Activated naive CD4-positive, alpha-beta T cell treated with anti-CD3 and anti-CD28 coated beads, Interleukin-2, amount 50 U/mL, for 72 hours (primary cell): Measurements from ENCODE around the gene GMPPB. TPM values are rescaled to one million over a fixed set of nuclear protein-coding genes. Genes with fewer than 3 reads are reported as not detected.
"Not testable (repeated sequence)": the region's sequence is repeated elsewhere in the genome, so short reads cannot be mapped to it uniquely, and the experiment has no call there.

Experiments used
- ATAC-seq, 2 donors: fragments of 150-1000 bp; cut with Tn5 transposase; 2 replicates each; pipeline ENCODE4 v1.10.0; 2021; ENCODE audit warnings: mild to moderate bottlenecking in 2 of 2, moderate library complexity in 2 of 2
- DNase-seq, 2 donors: peaks; one replicate each; pipeline ENCODE4 v3.0.0; 2021 to 2022; ENCODE audit warnings: low spot score in 2 of 2
- H3K27ac Mint-ChIP-seq, 2 donors: one replicate each; pipeline ENCODE4 v1.8.0; 2022; ENCODE audit warnings: mild to moderate bottlenecking in 2 of 2, mixed read lengths in 2 of 2
- H3K36me3 Mint-ChIP-seq, 2 donors: one replicate each; pipeline ENCODE4 v1.8.0; 2022; ENCODE audit warnings: mixed read lengths in 2 of 2
- H3K9me3 Mint-ChIP-seq, 2 donors: one replicate each; pipeline ENCODE4 v1.8.0; 2022; ENCODE audit warnings: mixed read lengths in 2 of 2
- total RNA-seq, 2 donors: library from RNA; stranded (reverse); gene quantifications; one replicate each; pipeline ENCODE4 v1.2.3, GENCODE V29; 2022

GMPPB gene
- total RNA-seq, 2 donors from 2014 or later: 29.9 to 31.6 TPM

- no peaks in the 10 kb centered on the region for H3K9me3 Mint-ChIP-seq
- DNase-seq: peak; percentile 93 to 97
- peak within 1 kb of the TSS; percentile 96 to 98 for H3K27ac Mint-ChIP-seq
- H3K36me3 Mint-ChIP-seq: peaks cover 11 to 13% of the 10 kb centered on the region in 2 donors
- ATAC-seq: peak; percentile 76 to 78
Observed at GRCh38 chr3:49689046-49689907, 34.5 kb downstream of the GMPPB start, which contains the start of the genes MST1 and RNF123. Gene MST1 (minus strand): TSS chr3:49689474. CDS start chr3:49688691, 783 bp downstream. Gene RNF123 (plus strand): TSS chr3:49689557. CDS start chr3:49691166, 1,609 bp downstream.

GRCh38 chr3:49688338-49689045, 35.3 kb downstream of the GMPPB start:
- peak; percentile 4 to 35 for ATAC-seq
- not testable (repeated sequence) for H3K9me3 Mint-ChIP-seq, DNase-seq
- peak overlapping the region; percentile 96 to 98 for H3K27ac Mint-ChIP-seq
- peaks cover 11 to 13% of the 10 kb centered on the region in 2 donors for H3K36me3 Mint-ChIP-seq

- not testable (repeated sequence) for ATAC-seq, H3K27ac Mint-ChIP-seq, DNase-seq, H3K9me3 Mint-ChIP-seq
- peaks cover 11 to 13% of the 10 kb centered on the region in 2 donors for H3K36me3 Mint-ChIP-seq
Observed at GRCh38 chr3:49687424-49687795, 36.3 kb downstream of the GMPPB start.

- peak; percentile 34 to 50 for ATAC-seq
- H3K27ac Mint-ChIP-seq, H3K9me3 Mint-ChIP-seq: not testable (repeated sequence)
- H3K36me3 Mint-ChIP-seq: peaks cover 11 to 13% of the 10 kb centered on the region in 2 donors
- peak in 1 of 2 donors; percentile 51 for DNase-seq
Observed at GRCh38 chr3:49686769-49687423, 36.9 kb downstream of the GMPPB start.

- H3K36me3 Mint-ChIP-seq: peaks cover 11 to 13% of the 10 kb centered on the region in 2 donors
- peak; percentile 1 to 38 for ATAC-seq
- not testable (repeated sequence) for H3K9me3 Mint-ChIP-seq, H3K27ac Mint-ChIP-seq
- peak in 1 of 2 donors; percentile 35 for DNase-seq
Observed at GRCh38 chr3:49686346-49686745, 37.4 kb downstream of the GMPPB start.

GRCh38 chr3:49685846-49686245, 37.9 kb downstream of the GMPPB start:
- not testable (repeated sequence) for H3K9me3 Mint-ChIP-seq, ATAC-seq

GRCh38 chr3:49685103-49685502, 38.6 kb downstream of the GMPPB start:
- H3K36me3 Mint-ChIP-seq: peaks cover 13% of the 10 kb centered on the region in 2 donors
- DNase-seq, H3K27ac Mint-ChIP-seq, ATAC-seq, H3K9me3 Mint-ChIP-seq: not testable (repeated sequence)

More at GRCh38 chr3:49685846-49686245, 37.9 kb downstream of the GMPPB start:
- not testable (repeated sequence) for DNase-seq, H3K27ac Mint-ChIP-seq
- H3K36me3 Mint-ChIP-seq: peaks cover 11 to 13% of the 10 kb centered on the region in 2 donors

- H3K27ac Mint-ChIP-seq, H3K9me3 Mint-ChIP-seq, ATAC-seq, DNase-seq: not testable (repeated sequence)
- peaks cover 6 to 12% of the 10 kb centered on the region in 2 donors for H3K36me3 Mint-ChIP-seq
Observed at GRCh38 chr3:49684453-49684852, 39.3 kb downstream of the GMPPB start.

GRCh38 chr3:49683162-49683561, 40.6 kb downstream of the GMPPB start:
- ATAC-seq: no peak
- peaks cover 0 to 11% of the 10 kb centered on the region in 2 donors for H3K36me3 Mint-ChIP-seq

GRCh38 chr3:49681543-49681942, 42.2 kb downstream of the GMPPB start:
- H3K36me3 Mint-ChIP-seq: peaks cover 0 to 13% of the 10 kb centered on the region in 2 donors
- DNase-seq (no peak), ATAC-seq (no peak)
- no peaks in the 10 kb centered on the region for H3K9me3 Mint-ChIP-seq
- no peak overlapping the region for H3K27ac Mint-ChIP-seq

More at GRCh38 chr3:49683162-49683561, 40.6 kb downstream of the GMPPB start:
- no peak for DNase-seq
- peak overlapping the region in 1 of 2 donors; percentile 37 for H3K27ac Mint-ChIP-seq
- no peaks in the 10 kb centered on the region for H3K9me3 Mint-ChIP-seq

GRCh38 chr3:49681232-49681522, 42.6 kb downstream of the GMPPB start:
- Mint-ChIP-seq H3K36me3 (peaks cover 0 to 13% of the 10 kb centered on the region in 2 donors), H3K9me3 (no peaks in the 10 kb centered on the region), H3K27ac (no peak overlapping the region)
- DNase-seq (no peak), ATAC-seq (no peak)

GRCh38 chr3:49680493-49681231, 43.1 kb downstream of the GMPPB start:
- DNase-seq (no peak), ATAC-seq (peak in 1 of 2 donors; percentile 27)
- H3K9me3 Mint-ChIP-seq: no peaks in the 10 kb centered on the region
- peaks cover 0 to 18% of the 10 kb centered on the region in 2 donors for H3K36me3 Mint-ChIP-seq
- peak overlapping the region in 1 of 2 donors; percentile 23 for H3K27ac Mint-ChIP-seq

GRCh38 chr3:49675912-49676311, 47.8 kb downstream of the GMPPB start:
- Mint-ChIP-seq H3K27ac (peak overlapping the region in 1 of 2 donors; percentile 77), H3K9me3 (no peaks in the 10 kb centered on the region), H3K36me3 (peaks cover 0 to 23% of the 10 kb centered on the region in 2 donors)
- DNase-seq: no peak
- no peak for ATAC-seq

GRCh38 chr3:49674497-49674983, 49.2 kb downstream of the GMPPB start:
- H3K9me3 Mint-ChIP-seq: no peaks in the 10 kb centered on the region

GRCh38 chr3:49673715-49674496, 49.8 kb downstream of the GMPPB start, which contains the start of gene APEH:
Gene APEH (plus strand): TSS chr3:49674351. CDS start chr3:49674402, 51 bp downstream.
- Mint-ChIP-seq H3K27ac (peak within 1 kb of the TSS; percentile 98 to 99), H3K36me3 (peaks cover 0 to 16% of the 10 kb centered on the region in 2 donors), H3K9me3 (no peaks in the 10 kb centered on the region)
- ATAC-seq (peak; percentile 88 to 89), DNase-seq (peak; percentile 99)

More at GRCh38 chr3:49674497-49674983, 49.2 kb downstream of the GMPPB start:
- DNase-seq (no peak), ATAC-seq (peak; percentile 13 to 19)
- H3K27ac Mint-ChIP-seq: peak overlapping the region; percentile 74 to 99
- peaks cover 0 to 16% of the 10 kb centered on the region in 2 donors for H3K36me3 Mint-ChIP-seq
